OCI-LY7 (cell line): Measurements from ENCODE around the gene ANKRD13C. TPM values are rescaled to one million over a fixed set of nuclear protein-coding genes. Genes with fewer than 3 reads are reported as not detected.

Source experiments
- BruUV-seq: library from RNA; stranded (reverse); fragments of 400-500 nt; replicated peaks from 2 replicates; lab custom pipeline; 2021; lab: Mats Ljungman, UMichigan
- CTCF ChIA-PET: fragments of 300-600 bp; sonication (Branson Sonifier 250); formaldehyde crosslinking; loops from one replicate; lab custom pipeline; 2022; ENCODE audit warnings: antibody characterized with exemption; ENCODE audit not compliant: unreplicated experiment; lab: Charles Lee
- POLR2A ChIA-PET: fragments of 300-600 bp; sonication (Branson Sonifier 250); formaldehyde crosslinking; loops from one replicate; lab custom pipeline; 2022; ENCODE audit warnings: antibody characterized with exemption; lab: Charles Lee
- DNase-seq: peaks from one replicate; pipeline ENCODE4 v3.0.0-alpha.2; 2015; ENCODE audit warnings: low spot score
- H2AFZ ChIP-seq: fragments of 200-600 bp; sonication (generic), shearing (Covaris generic); 2 replicates; pipeline ENCODE4 v1.6.1; 2014; ENCODE audit warnings: mild to moderate bottlenecking, antibody characterized with exemption, low read length, moderate library complexity
- H3K27ac ChIP-seq: fragments of 200-600 bp; sonication (generic); 2 replicates; pipeline ENCODE4 v1.5.1; 2014; ENCODE audit warnings: mixed run types, low read depth, mild to moderate bottlenecking, moderate library complexity, low read length, inconsistent platforms; ENCODE audit not compliant: poor library complexity, severe bottlenecking
- H3K36me3 ChIP-seq: fragments of 200-600 bp; sonication (generic); 2 replicates; pipeline ENCODE4 v1.6.1; 2014; ENCODE audit warnings: mild to moderate bottlenecking, antibody characterized with exemption, low read length, moderate library complexity, mixed read lengths; ENCODE audit not compliant: insufficient read depth
- H3K4me1 ChIP-seq: fragments of 200-600 bp; sonication (generic); 2 replicates; pipeline ENCODE4 v1.5.1; 2014; ENCODE audit warnings: mild to moderate bottlenecking, low read length; ENCODE audit not compliant: insufficient read depth, poor library complexity, severe bottlenecking
- H3K4me2 ChIP-seq: fragments of 200-600 bp; sonication (generic); 2 replicates; pipeline ENCODE4 v1.6.1; 2014; ENCODE audit warnings: mild to moderate bottlenecking, low read length
- H3K4me3 ChIP-seq: fragments of 200-600 bp; sonication (generic); 2 replicates; pipeline ENCODE4 v1.5.1; 2014; ENCODE audit warnings: mild to moderate bottlenecking, low read depth, low read length; ENCODE audit not compliant: poor library complexity, severe bottlenecking
- H3K79me2 ChIP-seq: fragments of 200-600 bp; sonication (generic); 2 replicates; pipeline ENCODE4 v1.6.1; 2016; ENCODE audit warnings: low read depth, mild to moderate bottlenecking, low read length, moderate library complexity, mixed read lengths; ENCODE audit not compliant: insufficient read depth
- H3K9me2 ChIP-seq: fragments of 200-600 bp; sonication (generic); 2 replicates; pipeline ENCODE4 v1.6.1; 2016; ENCODE audit warnings: mild to moderate bottlenecking, low read length, mixed read lengths; ENCODE audit not compliant: insufficient read depth
- H3K9me3 ChIP-seq: fragments of 200-600 bp; sonication (generic); 2 replicates; pipeline ENCODE4 v1.6.1; 2014; ENCODE audit warnings: mild to moderate bottlenecking, mixed run types, low read length, mixed read lengths
- H4K20me1 ChIP-seq: fragments of 200-600 bp; sonication (generic); 2 replicates; pipeline ENCODE4 v1.6.1; 2014; ENCODE audit warnings: mild to moderate bottlenecking, antibody characterized with exemption, low read length, moderate library complexity, mixed read lengths; ENCODE audit not compliant: insufficient read depth
- CTCF ChIP-seq: fragments of 200-600 bp; sonication (generic); conservative IDR thresholded peaks from 2 replicates; pipeline ENCODE4 v1.5.1; 2014; ENCODE audit warnings: mild to moderate bottlenecking, antibody characterized with exemption, low read length, moderate library complexity, mixed read lengths
- EZH2phosphoT487 ChIP-seq: fragments of 200-600 bp; sonication (generic); IDR thresholded peaks from 2 replicates; pipeline ENCODE4 v1.6.1; 2018; ENCODE audit warnings: low read depth, borderline replicate concordance, mild to moderate bottlenecking, mixed run types, antibody characterized with exemption, low read length, moderate library complexity, mixed read lengths
- intact Hi-C: fragments of 100-400 bp; cut with micrococcal nuclease; formaldehyde crosslinking; loops from one replicate; pipeline ENCODE4 v1.10.0; 2022; ENCODE audit not compliant: unreplicated experiment
- total RNA-seq, 2 experiments: library from RNA; depleted of rRNA in 1 of 2; stranded (reverse); fragments of >200 nt in 1 of 2; shearing (Covaris generic) in 1 of 2; gene quantifications; 2 replicates each; pipeline ENCODE4 v1.2.3, GENCODE V29; 2014 to 2022

ANKRD13C gene
- total RNA-seq, 2 experiments from 2014 or later: 17.3 to 22.1 TPM

GRCh38 chr1:70221238-70222121 is 133.0 kb downstream of the ANKRD13C start, which contains the start of gene SRSF11:
Gene SRSF11, plus strand, starts transcription at chr1:70221380. Its CDS starts 257 bp downstream, at chr1:70221637.
- Histone ChIP-seq H3K27ac (peak within 1 kb of the TSS; percentile 92), H3K9me2 (no peaks in the 10 kb centered on the region), H3K36me3 (peaks cover 64% of the 10 kb centered on the region), H3K79me2 (peaks cover 96% of the 10 kb centered on the region), H4K20me1 (peaks cover 29% of the 10 kb centered on the region), H3K4me1 (peaks cover 53% of the 10 kb centered on the region), H3K4me3 (peak within 1 kb of the TSS; percentile 90), H3K9me3 (no peaks in the 10 kb centered on the region), H3K4me2 (peak within 1 kb of the TSS; percentile 82), H2AFZ (peak within 1 kb of the TSS; percentile 87)
- ChIA-PET POLR2A (interaction anchor here (0.7 to 5.1 kb wide), 12 partner anchors 11 to 189 kb away, joined by 3 to 92 read pairs (median 3); partner anchors contain the start of genes ANKRD13C, CTH and LRRC40), CTCF (no interaction called here)
- peak; percentile 95 for DNase-seq
- TF ChIP-seq CTCF (peak; percentile 33; the same call in 1 of the 2 replicates), EZH2phosphoT487 (no peak)
- no TSS peak for BruUV-seq
- intact Hi-C loops: loop anchor here (1.0 kb wide), 2 partner anchors 16 to 133 kb away; partner anchors contain the start of genes ANKRD13C and LRRC40

- H3K4me1 ChIP-seq: peaks cover 49% of the 10 kb centered on the region
- H3K36me3 ChIP-seq: peaks cover 66% of the 10 kb centered on the region
- TF ChIP-seq CTCF (no peak), EZH2phosphoT487 (no peak)
- H2AFZ ChIP-seq: peak overlapping the region; percentile 87; the same call in 1 of the 2 replicates
- ChIA-PET POLR2A (interaction anchor here (0.7 to 5.1 kb wide), 12 partner anchors 8 to 190 kb away, joined by 3 to 92 read pairs (median 3); partner anchors contain the start of genes CTH and LRRC40), CTCF (interaction anchor here (1.0 kb wide), 2 partner anchors 15 to 190 kb away, joined by 3 read pairs; partner anchors contain the start of gene CTH)
- no peak for DNase-seq
- BruUV-seq: TSS peak; percentile 95
- H3K79me2 ChIP-seq: peaks cover 96% of the 10 kb centered on the region
- peaks cover 24% of the 10 kb centered on the region for H4K20me1 ChIP-seq
- no peaks in the 10 kb centered on the region for H3K9me3 ChIP-seq
- H3K4me3 ChIP-seq: peak overlapping the region; percentile 90
- intact Hi-C loops: loop anchor here (1.0 kb wide), 2 partner anchors 15 to 134 kb away; partner anchors contain the start of genes ANKRD13C and LRRC40
- peak overlapping the region; percentile 82 for H3K4me2 ChIP-seq
- no peaks in the 10 kb centered on the region for H3K9me2 ChIP-seq
- peak overlapping the region; percentile 92 for H3K27ac ChIP-seq
Measured at GRCh38 chr1:70220517-70221237, 133.8 kb downstream of the ANKRD13C start.
